Measurements from ENCODE around the gene SP2.

GRCh38 chr17:47942096-47942510 is 46.1 kb downstream of the SP2 start:
- TF ChIP-seq POLR2A (IDR thresholded peaks at IDR 0.05) (no peak), CTCF (IDR thresholded peaks at IDR 0.05) (no peak), POLR2AphosphoS5 (IDR thresholded peaks at IDR 0.05) (no peak)

All from prostate gland (tissue), 2 donors.